ENCODE data around the gene FTHL17.

Gene FTHL17

GRCh38 chrX:31098079-31098478 is 26.2 kb upstream of the FTHL17 start:
- Histone ChIP-seq H3K27ac (ENCODE audit: low read length) (no peak overlapping the region), H4K20me1 (ENCODE audit: insufficient read depth, low read length) (no peaks in the 10 kb centered on the region), H3K9ac (ENCODE audit: low read depth, low read length) (no peak overlapping the region), H3K9me3 (ENCODE audit: insufficient read depth, low read length, severe bottlenecking) (no peaks in the 10 kb centered on the region), H3K4me1 (ENCODE audit: insufficient read depth, low read length) (no peaks in the 10 kb centered on the region), H2AFZ (ENCODE audit: low read depth, low read length) (no peak overlapping the region), H3K4me3 (ENCODE audit: low read depth in 1 of 2, low read length in 2 of 2) (no peak overlapping the region), H3K27me3 (ENCODE audit: insufficient read depth, low read length, poor library complexity) (no peaks in the 10 kb centered on the region), H3K4me2 (ENCODE audit: insufficient read depth, low read length) (no peak overlapping the region), H3K79me2 (ENCODE audit: insufficient read depth, low read length) (no peaks in the 10 kb centered on the region), H3K36me3 (ENCODE audit: insufficient read depth, low read length) (no peaks in the 10 kb centered on the region)
- DNase-seq (no peak), ATAC-seq (ENCODE audit: insufficient read depth, low read depth) (no peak)
- TF ChIP-seq CTCF (IDR thresholded peaks at IDR 0.05; ENCODE audit: borderline replicate concordance, extremely low read depth, low read length, poor library complexity, severe bottlenecking) (no peak), EZH2 (IDR thresholded peaks at IDR 0.05; ENCODE audit: borderline replicate concordance, low read depth, low read length, severe bottlenecking) (no peak)

- no peaks in the 10 kb centered on the region for H4K20me1 ChIP-seq (ENCODE audit: insufficient read depth, low read length)
- H3K4me1 ChIP-seq (ENCODE audit: insufficient read depth, low read length): no peaks in the 10 kb centered on the region
- H3K36me3 ChIP-seq (ENCODE audit: insufficient read depth, low read length): no peaks in the 10 kb centered on the region
- TF ChIP-seq EZH2 (IDR thresholded peaks at IDR 0.05; ENCODE audit: borderline replicate concordance, low read depth, low read length, severe bottlenecking) (no peak), CTCF (IDR thresholded peaks at IDR 0.05; ENCODE audit: borderline replicate concordance, extremely low read depth, low read length, poor library complexity, severe bottlenecking) (no peak)
- H3K4me2 ChIP-seq (ENCODE audit: insufficient read depth, low read length): no peak overlapping the region
- H3K9me3 ChIP-seq (ENCODE audit: insufficient read depth, low read length, severe bottlenecking): no peaks in the 10 kb centered on the region
- H2AFZ ChIP-seq (ENCODE audit: low read depth, low read length): no peak overlapping the region
- no peak for ATAC-seq (ENCODE audit: insufficient read depth, low read depth)
- H3K4me3 ChIP-seq (ENCODE audit: low read depth in 1 of 2, low read length in 2 of 2): no peak overlapping the region
- no peak for DNase-seq
- H3K27ac ChIP-seq (ENCODE audit: low read length): no peak overlapping the region
- no peak overlapping the region for H3K9ac ChIP-seq (ENCODE audit: low read depth, low read length)
- no peaks in the 10 kb centered on the region for H3K27me3 ChIP-seq (ENCODE audit: insufficient read depth, low read length, poor library complexity)
- no peaks in the 10 kb centered on the region for H3K79me2 ChIP-seq (ENCODE audit: insufficient read depth, low read length)
Measured at GRCh38 chrX:31093639-31093975, 21.8 kb upstream of the FTHL17 start.

DNA sequence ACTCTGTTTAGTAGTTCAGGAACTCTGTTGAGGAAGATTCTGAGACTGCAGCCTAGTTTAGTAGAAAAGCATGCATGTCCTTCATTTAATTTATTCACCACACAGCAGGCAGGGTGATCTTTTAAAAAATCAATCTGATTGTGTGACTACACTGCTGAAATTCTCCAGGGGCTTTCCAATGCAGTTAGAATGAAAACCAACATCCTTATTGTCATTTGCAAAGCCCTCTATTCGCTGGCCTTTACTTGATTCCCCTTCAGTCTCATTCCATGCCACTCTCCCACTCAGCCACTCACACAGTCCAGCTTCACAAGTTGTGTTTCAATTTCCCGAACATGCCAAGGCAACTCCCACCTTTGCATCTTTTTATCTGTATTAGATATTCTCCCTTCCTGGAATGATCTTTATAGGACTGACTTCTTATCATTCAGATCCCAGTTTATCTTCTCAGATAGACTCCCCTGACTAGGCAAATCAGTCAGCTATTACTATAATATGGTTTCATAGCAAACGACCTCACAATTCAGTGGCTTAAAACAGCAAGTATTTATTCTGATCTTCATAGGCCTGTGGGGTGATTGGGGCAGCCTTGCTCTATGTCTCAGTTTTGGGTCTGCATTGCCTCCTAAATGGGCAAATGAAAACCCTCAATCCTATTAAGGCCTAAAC is 21.3 kb upstream of the FTHL17 start:
- Histone ChIP-seq H2AFZ (ENCODE audit: low read depth, low read length) (no peak overlapping the region), H3K4me1 (ENCODE audit: insufficient read depth, low read length) (no peaks in the 10 kb centered on the region), H3K4me2 (ENCODE audit: insufficient read depth, low read length) (no peak overlapping the region), H3K4me3 (ENCODE audit: low read depth in 1 of 2, low read length in 2 of 2) (no peak overlapping the region), H3K36me3 (ENCODE audit: insufficient read depth, low read length) (no peaks in the 10 kb centered on the region), H3K79me2 (ENCODE audit: insufficient read depth, low read length) (no peaks in the 10 kb centered on the region), H4K20me1 (ENCODE audit: insufficient read depth, low read length) (no peaks in the 10 kb centered on the region), H3K27me3 (ENCODE audit: insufficient read depth, low read length, poor library complexity) (no peaks in the 10 kb centered on the region), H3K9ac (ENCODE audit: low read depth, low read length) (no peak overlapping the region), H3K27ac (ENCODE audit: low read length) (no peak overlapping the region), H3K9me3 (ENCODE audit: insufficient read depth, low read length, severe bottlenecking) (no peaks in the 10 kb centered on the region)
- DNase-seq (no peak), ATAC-seq (ENCODE audit: insufficient read depth, low read depth) (no peak)
- TF ChIP-seq EZH2 (IDR thresholded peaks at IDR 0.05; ENCODE audit: borderline replicate concordance, low read depth, low read length, severe bottlenecking) (no peak), CTCF (IDR thresholded peaks at IDR 0.05; ENCODE audit: borderline replicate concordance, extremely low read depth, low read length, poor library complexity, severe bottlenecking) (no peak)

GRCh38 chrX:31092476-31092875 is 20.6 kb upstream of the FTHL17 start:
- no peaks in the 10 kb centered on the region for H4K20me1 ChIP-seq (ENCODE audit: insufficient read depth, low read length)
- no peaks in the 10 kb centered on the region for H3K27me3 ChIP-seq (ENCODE audit: insufficient read depth, low read length, poor library complexity)
- H3K9me3 ChIP-seq (ENCODE audit: insufficient read depth, low read length, severe bottlenecking): no peaks in the 10 kb centered on the region
- H2AFZ ChIP-seq (ENCODE audit: low read depth, low read length): no peak overlapping the region
- no peak overlapping the region for H3K4me3 ChIP-seq (ENCODE audit: low read depth in 1 of 2, low read length in 2 of 2)
- H3K9ac ChIP-seq (ENCODE audit: low read depth, low read length): no peak overlapping the region
- H3K27ac ChIP-seq (ENCODE audit: low read length): no peak overlapping the region
- no peaks in the 10 kb centered on the region for H3K4me1 ChIP-seq (ENCODE audit: insufficient read depth, low read length)
- no peaks in the 10 kb centered on the region for H3K36me3 ChIP-seq (ENCODE audit: insufficient read depth, low read length)
- DNase-seq: no peak
- no peak for TF ChIP-seq EZH2 (IDR thresholded peaks at IDR 0.05; ENCODE audit: borderline replicate concordance, low read depth, low read length, severe bottlenecking)
- no peak for TF ChIP-seq CTCF (IDR thresholded peaks at IDR 0.05; ENCODE audit: borderline replicate concordance, extremely low read depth, low read length, poor library complexity, severe bottlenecking)
- H3K79me2 ChIP-seq (ENCODE audit: insufficient read depth, low read length): no peaks in the 10 kb centered on the region
- H3K4me2 ChIP-seq (ENCODE audit: insufficient read depth, low read length): no peak overlapping the region
- no peak for ATAC-seq (ENCODE audit: insufficient read depth, low read depth)

All from DND-41 (cell line).